Heart right ventricle (tissue), 16 donors: Measurements from ENCODE around the gene RHBG. TPM values are rescaled to one million over a fixed set of nuclear protein-coding genes. Genes with fewer than 3 reads are reported as not detected.

Experiments used
- ATAC-seq, 8 donors: fragments of 200-7000 bp; cut with Tn5 transposase; one replicate each; pipeline ENCODE4 v1.9.1; 2020; ENCODE audit warnings: mild to moderate bottlenecking in 8 of 8, moderate library complexity in 8 of 8, moderate number of reproducible peaks in 1 of 8
- DNase-seq, 2 donors: peaks; one replicate each; pipeline ENCODE4 v3.0.0-alpha.2; 2020
- H3K27ac ChIP-seq, 10 donors: fragments of 200-600 bp; sonication (generic) in 2 of 10; one replicate each; pipeline versions ENCODE4 v1.5.0 to v1.8.0; 2020 to 2022; ENCODE audit warnings: mild to moderate bottlenecking in 3 of 10
- H3K27me3 ChIP-seq, 7 donors: fragments of 200-600 bp; one replicate each; pipeline ENCODE4 v1.8.0; 2021 to 2022; ENCODE audit warnings: mild to moderate bottlenecking in 2 of 7
- H3K36me3 ChIP-seq, 9 donors: fragments of 200-600 bp; sonication (generic) in 1 of 9; one replicate each; pipeline versions ENCODE4 v1.5.0 to v1.8.0; 2020 to 2022; ENCODE audit warnings: mild to moderate bottlenecking in 2 of 9
- H3K4me1 ChIP-seq, 9 donors: fragments of 200-600 bp; sonication (generic) in 1 of 9; one replicate each; pipeline versions ENCODE4 v1.5.0 to v1.8.0; 2020 to 2022; ENCODE audit warnings: mild to moderate bottlenecking in 4 of 9
- H3K4me3 ChIP-seq, 10 donors: fragments of 200-600 bp; sonication (generic) in 2 of 10; one replicate each; pipeline versions ENCODE4 v1.5.0 to v1.8.0; 2020 to 2022; ENCODE audit warnings: mild to moderate bottlenecking in 7 of 10, moderate library complexity in 2 of 10
- H3K9me3 ChIP-seq, 11 donors: fragments of 200-600 bp in 10 of 11; sonication (generic) in 2 of 11; one replicate each; pipeline versions ENCODE4 v1.5.0 to v1.8.0; 2013 to 2022; ENCODE audit warnings: mild to moderate bottlenecking in 2 of 11, control low read depth in 1 of 11, moderate library complexity in 1 of 11
- CTCF ChIP-seq, 9 donors: fragments of 200-600 bp; sonication (generic) in 2 of 9; IDR thresholded peaks; one replicate each; pipeline versions ENCODE4 v1.5.0 to v1.8.0; 2021 to 2022; ENCODE audit warnings: antibody characterized with exemption in 9 of 9, mild to moderate bottlenecking in 5 of 9, moderate library complexity in 1 of 9
- WGBS, 2 donors: extraction: QIAGEN DNeasy Blood & Tissue Kit; methylation state at CpG; one replicate each; pipeline ENCODE4 v1.1.7; 2013; ENCODE audit warnings: inconsistent platforms in 1 of 2; 5-methylcytosine and 5-hydroxymethylcytosine counted together
- intact Hi-C, 10 donors: fragments of 100-400 bp; cut with DNase I; formaldehyde crosslinking; loops; one replicate each; pipeline versions ENCODE4 v1.11.1 to v1.14.2; 2022
- polyA plus RNA-seq, 2 donors: library from polyadenylated mRNA; stranded (reverse); fragments of 200-250 nt; gene quantifications; one replicate each; pipeline ENCODE4 v1.2.3, GENCODE V29; 2013
- total RNA-seq, 10 donors: library from RNA; stranded (reverse); fragmentation: NEBNext Ultra II Directional in 3 of 10; extraction: Animal tissue kit (Norgen Biotek cat#: 25700) in 3 of 10; gene quantifications; one replicate each; pipeline versions ENCODE4 v1.2.1 to v1.2.4, GENCODE V29; 2021 to 2023
- donor health status: Arrhythmogenic right ventricular cardiomyopathy.
- donor health status: ischemic (EF 13 %, LVEDD 7.1; RV severe dilation, severe dysfunction).
- donor health status: healthy with polysubstance abuse.
- donor health status: DM: no; HTN: yes; CAD: no.
- donor health status: DM: no; HTN: no; CAD: no.
- donor health status: ischemic (EF 25% LVEDD 6.9; RV normal size, moderate dysfunction).
- donor health status: ischemic (EF 25% LVEDD 5.7; RV mildly dilated, moderate dysfunction).
- donor health status: healthy.
- donor health status: DM: yes; HTN: yes; CAD: no.
- donor health status: Ischemic cardiomyopathy.
- donor health status: ischemic (EF 35%, LVEDD 5.7; RV mildly dilated, moderate dysfunction).
- donor health status: nonischemic (EF 11% LVEDD 7.7; RV severe dilation, severe dysfunction).
- donor health status: DM: yes; HTN: yes; CAD: no.
- donor health status: PGD.
- donor health status: ischemic (EF 29% LVEDD 5.4; RV normal size, mild dysfunction).
- donor health status: nonischemic (EF 23%, LVEDD 6.1; RV moderate dilation, normal function).

The RHBG gene
- total and polyA plus RNA-seq, 12 donors: not detected

DNA sequence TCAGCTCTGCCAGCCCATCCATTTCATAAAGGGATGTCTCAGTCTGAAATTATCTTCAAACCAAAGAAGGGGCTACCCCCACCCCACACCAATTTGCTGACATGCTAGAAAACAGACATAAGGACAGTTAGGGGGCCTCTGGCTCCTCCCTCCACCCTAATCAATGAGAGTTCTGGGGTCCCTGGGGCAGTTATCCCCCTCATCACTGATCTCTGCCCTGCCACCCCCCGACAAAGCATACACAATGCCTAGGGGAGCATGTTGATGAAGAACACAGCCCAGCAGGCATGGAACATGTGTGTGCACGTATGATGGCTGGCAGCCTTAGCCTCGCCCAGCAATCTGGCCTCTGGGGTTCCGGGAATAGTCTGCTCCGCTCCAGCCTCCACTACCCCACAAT is 58.9 kb downstream of the RHBG start:
- no peaks in the 10 kb centered on the region for H3K36me3 ChIP-seq
- no peak overlapping the region for H3K4me3 ChIP-seq
- ATAC-seq (no peak), DNase-seq (no peak)
- peaks cover 0 to 3% (median 0%) of the 10 kb centered on the region in 9 donors for H3K4me1 ChIP-seq
- no peaks in the 10 kb centered on the region for H3K9me3 ChIP-seq
- H3K27me3 ChIP-seq: peaks cover 11 to 99% (median 89%) of the 10 kb centered on the region in 7 donors
- no peak overlapping the region for H3K27ac ChIP-seq
- intact Hi-C loops: no loop called here
- 59 to 66% methylated on average over 5 of the region's 5 CpGs for WGBS, 2 donors
- TF ChIP-seq CTCF (IDR thresholded peaks at IDR 0.05): no peak

GRCh38 chr1:156428746-156429288 is 59.8 kb downstream of the RHBG start:
- no peaks in the 10 kb centered on the region for H3K36me3 ChIP-seq
- intact Hi-C loops: no loop called here
- H3K9me3 ChIP-seq: no peaks in the 10 kb centered on the region
- peak in 1 of 8 donors; percentile 39 for ATAC-seq
- peaks cover 11 to 99% (median 89%) of the 10 kb centered on the region in 7 donors for H3K27me3 ChIP-seq
- DNase-seq: no peak
- H3K27ac ChIP-seq: no peak overlapping the region
- no peak overlapping the region for H3K4me3 ChIP-seq
- peaks cover 0 to 3% (median 0%) of the 10 kb centered on the region in 9 donors for H3K4me1 ChIP-seq
- 16 to 17% methylated on average over 4 of the region's 4 CpGs for WGBS, 2 donors
- TF ChIP-seq CTCF (IDR thresholded peaks at IDR 0.05): no peak

DNA sequence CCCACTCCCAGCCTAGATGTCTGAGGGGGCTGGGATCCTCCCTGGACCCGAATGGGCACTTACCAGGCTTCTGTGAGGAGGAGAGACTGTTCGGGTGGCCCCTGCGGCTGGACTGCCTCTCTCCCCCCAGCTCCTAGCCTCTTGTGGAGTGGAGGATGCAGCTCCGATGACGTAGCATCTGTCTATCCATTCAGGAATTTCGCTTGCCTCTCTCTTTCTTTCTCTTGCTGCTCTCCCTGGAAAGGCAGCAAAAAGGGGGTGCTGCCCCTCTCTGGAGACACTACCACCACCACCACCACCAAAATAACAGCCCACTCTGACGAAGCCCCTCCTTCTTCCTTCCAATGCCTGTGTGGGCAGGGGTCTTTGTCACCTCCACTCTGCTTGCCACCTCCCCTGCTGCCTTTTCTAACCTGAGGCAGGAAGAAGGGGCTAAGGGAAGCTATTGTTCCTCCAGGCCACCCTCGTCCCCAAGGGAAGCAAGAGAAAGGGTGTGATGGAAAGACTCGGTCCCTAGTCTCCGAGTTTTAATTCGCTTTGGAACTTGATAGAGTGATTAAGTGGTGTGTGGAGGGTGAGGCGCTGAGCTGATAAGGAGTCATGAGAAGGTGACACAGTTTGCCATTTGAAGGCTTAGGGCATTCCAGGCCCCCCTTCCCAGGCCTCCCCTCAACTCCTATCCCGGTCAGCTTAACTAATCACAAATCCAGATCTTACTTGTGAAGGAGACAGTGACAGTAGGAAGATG is 60.5 kb downstream of the RHBG start:
- Histone ChIP-seq H3K27me3 (peaks cover 13 to 99% (median 93%) of the 10 kb centered on the region in 7 donors), H3K4me3 (no peak overlapping the region), H3K27ac (no peak overlapping the region), H3K36me3 (no peaks in the 10 kb centered on the region), H3K9me3 (no peaks in the 10 kb centered on the region), H3K4me1 (peaks cover 0 to 3% (median 0%) of the 10 kb centered on the region in 9 donors)
- ATAC-seq (no peak), DNase-seq (no peak)
- WGBS, 2 donors: 4 to 10% methylated on average over 13 of the region's 13 CpGs
- no peak for TF ChIP-seq CTCF (IDR thresholded peaks at IDR 0.05)
- intact Hi-C loops: loop anchor here in 1 of 10 donors (5.0 kb wide), 1 partner anchor 42 kb away; no protein-coding TSS in a partner anchor

GRCh38 chr1:156430303-156430702 is 61.3 kb downstream of the RHBG start:
- ATAC-seq (no peak), DNase-seq (no peak)
- no peak overlapping the region for H3K4me3 ChIP-seq
- H3K27ac ChIP-seq: no peak overlapping the region
- no peaks in the 10 kb centered on the region for H3K9me3 ChIP-seq
- intact Hi-C loops: loop anchor here in 1 of 10 donors (5.0 kb wide), 1 partner anchor 43 kb away; no protein-coding TSS in a partner anchor
- peaks cover 0 to 4% (median under 1%) of the 10 kb centered on the region in 9 donors for H3K4me1 ChIP-seq
- no peak for TF ChIP-seq CTCF (IDR thresholded peaks at IDR 0.05)
- H3K27me3 ChIP-seq: peaks cover 18 to 99% (median 93%) of the 10 kb centered on the region in 7 donors
- no peaks in the 10 kb centered on the region for H3K36me3 ChIP-seq
- 12 to 15% methylated on average over 7 of the region's 7 CpGs for WGBS, 2 donors
